Measurements from ENCODE around the gene TBC1D17. TPM values are rescaled to one million over a fixed set of nuclear protein-coding genes. Genes with fewer than 3 reads are reported as not detected.

The TBC1D17 gene
- total and polyA plus RNA-seq, 10 of the 15 experiments (the other 5 are each of a cell fraction or from before 2014, with no cell fraction given): 0.42 to 20.4 (median 11.2) TPM

DNA sequence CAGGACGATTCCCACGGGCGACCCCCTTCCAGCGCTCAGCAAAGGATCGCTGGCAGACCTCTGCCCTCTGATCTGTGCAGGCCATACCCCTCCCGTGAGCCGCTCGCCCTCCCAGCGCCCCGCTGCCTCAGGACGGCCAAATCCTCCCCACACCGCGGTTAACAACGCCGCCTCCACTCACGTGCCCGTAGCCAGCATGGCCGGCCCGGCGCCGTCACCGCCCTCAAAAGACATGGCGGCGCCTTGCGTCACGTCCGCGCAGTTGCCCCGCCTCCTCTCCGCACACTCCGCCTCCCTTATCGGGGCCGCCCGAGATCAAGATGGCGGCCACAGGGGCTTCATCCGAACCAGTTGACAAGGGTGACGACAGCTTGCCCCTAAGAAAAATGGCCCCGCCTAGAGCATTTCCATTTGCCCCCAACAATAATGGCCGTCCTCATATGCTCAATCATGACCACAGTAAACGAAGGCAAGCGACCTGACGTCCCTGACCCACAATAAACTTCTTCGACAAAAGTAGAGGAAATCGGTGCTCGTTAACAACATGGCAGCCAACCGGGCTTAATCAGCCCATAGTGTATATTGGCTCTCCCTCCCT lies 981 bp upstream of the TBC1D17 start (continued):
- TF ChIP-seq LARP7 (IDR thresholded peaks at IDR 0.05): peak; percentile 75
- peak; percentile 73 for TF ChIP-seq MXI1 (IDR thresholded peaks at IDR 0.05; ENCODE audit: low read depth, low read length)
- TF ChIP-seq, protein P1, sequence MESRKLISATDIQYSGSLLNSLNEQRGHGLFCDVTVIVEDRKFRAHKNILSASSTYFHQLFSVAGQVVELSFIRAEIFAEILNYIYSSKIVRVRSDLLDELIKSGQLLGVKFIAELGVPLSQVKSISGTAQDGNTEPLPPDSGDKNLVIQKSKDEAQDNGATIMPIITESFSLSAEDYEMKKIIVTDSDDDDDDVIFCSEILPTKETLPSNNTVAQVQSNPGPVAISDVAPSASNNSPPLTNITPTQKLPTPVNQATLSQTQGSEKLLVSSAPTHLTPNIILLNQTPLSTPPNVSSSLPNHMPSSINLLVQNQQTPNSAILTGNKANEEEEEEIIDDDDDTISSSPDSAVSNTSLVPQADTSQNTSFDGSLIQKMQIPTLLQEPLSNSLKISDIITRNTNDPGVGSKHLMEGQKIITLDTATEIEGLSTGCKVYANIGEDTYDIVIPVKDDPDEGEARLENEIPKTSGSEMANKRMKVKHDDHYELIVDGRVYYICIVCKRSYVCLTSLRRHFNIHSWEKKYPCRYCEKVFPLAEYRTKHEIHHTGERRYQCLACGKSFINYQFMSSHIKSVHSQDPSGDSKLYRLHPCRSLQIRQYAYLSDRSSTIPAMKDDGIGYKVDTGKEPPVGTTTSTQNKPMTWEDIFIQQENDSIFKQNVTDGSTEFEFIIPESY (IDR thresholded peaks at IDR 0.05): no peak
- TF ChIP-seq NFYA (IDR thresholded peaks at IDR 0.05; ENCODE audit: borderline replicate concordance, low read depth, low read length): no peak
- peak; percentile 97 for TF ChIP-seq CREB1 (IDR thresholded peaks at IDR 0.05; ENCODE audit: low read depth)
- peak; percentile 81 for TF ChIP-seq ATF7 (IDR thresholded peaks at IDR 0.05; ENCODE audit: low read depth)
- TF ChIP-seq BHLHE40 (IDR thresholded peaks at IDR 0.05; ENCODE audit: borderline replicate concordance in 1 of 2, low read depth in 2 of 2, low read length in 1 of 2): peak; percentile 88 to 97
- no peak; the same call in 1 of the 2 replicates for TF ChIP-seq PML (IDR thresholded peaks at IDR 0.05; ENCODE audit: low read length)
- peak; percentile 93 for TF ChIP-seq NR2C1 (IDR thresholded peaks at IDR 0.05)
- TF ChIP-seq EP300 (IDR thresholded peaks at IDR 0.05; ENCODE audit: borderline replicate concordance in 1 of 2, control insufficient read depth in 1 of 2, low read depth in 2 of 2, low read length in 2 of 2): no peak
- TF ChIP-seq SPI1 (IDR thresholded peaks at IDR 0.05; ENCODE audit: borderline replicate concordance, insufficient read depth, low read depth, low read length): no peak
- peak; percentile 74; the same call in 1 of the 2 replicates for TF ChIP-seq POLR2AphosphoS2 (IDR thresholded peaks at IDR 0.05; ENCODE audit: low read depth, low read length)
- TF ChIP-seq SRF (IDR thresholded peaks at IDR 0.05; ENCODE audit: low read depth in 2 of 2, low read length in 2 of 2): 0 out of 4 replicates have a peak, but pooled peaks of 1 of the 2 experiments have one; percentile 19
- TF ChIP-seq MEF2A (IDR thresholded peaks at IDR 0.05; ENCODE audit: insufficient read depth, low read depth, low read length): no peak
- peak; percentile 69 for TF ChIP-seq SMARCA5 (IDR thresholded peaks at IDR 0.05)
- TF ChIP-seq IKZF2 (IDR thresholded peaks at IDR 0.05): no peak
- TF ChIP-seq, protein P2, sequence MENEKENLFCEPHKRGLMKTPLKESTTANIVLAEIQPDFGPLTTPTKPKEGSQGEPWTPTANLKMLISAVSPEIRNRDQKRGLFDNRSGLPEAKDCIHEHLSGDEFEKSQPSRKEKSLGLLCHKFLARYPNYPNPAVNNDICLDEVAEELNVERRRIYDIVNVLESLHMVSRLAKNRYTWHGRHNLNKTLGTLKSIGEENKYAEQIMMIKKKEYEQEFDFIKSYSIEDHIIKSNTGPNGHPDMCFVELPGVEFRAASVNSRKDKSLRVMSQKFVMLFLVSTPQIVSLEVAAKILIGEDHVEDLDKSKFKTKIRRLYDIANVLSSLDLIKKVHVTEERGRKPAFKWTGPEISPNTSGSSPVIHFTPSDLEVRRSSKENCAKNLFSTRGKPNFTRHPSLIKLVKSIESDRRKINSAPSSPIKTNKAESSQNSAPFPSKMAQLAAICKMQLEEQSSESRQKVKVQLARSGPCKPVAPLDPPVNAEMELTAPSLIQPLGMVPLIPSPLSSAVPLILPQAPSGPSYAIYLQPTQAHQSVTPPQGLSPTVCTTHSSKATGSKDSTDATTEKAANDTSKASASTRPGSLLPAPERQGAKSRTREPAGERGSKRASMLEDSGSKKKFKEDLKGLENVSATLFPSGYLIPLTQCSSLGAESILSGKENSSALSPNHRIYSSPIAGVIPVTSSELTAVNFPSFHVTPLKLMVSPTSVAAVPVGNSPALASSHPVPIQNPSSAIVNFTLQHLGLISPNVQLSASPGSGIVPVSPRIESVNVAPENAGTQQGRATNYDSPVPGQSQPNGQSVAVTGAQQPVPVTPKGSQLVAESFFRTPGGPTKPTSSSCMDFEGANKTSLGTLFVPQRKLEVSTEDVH (IDR thresholded peaks at IDR 0.05; ENCODE audit: low read depth, partially characterized antibody): no peak
- TF ChIP-seq, protein P3, sequence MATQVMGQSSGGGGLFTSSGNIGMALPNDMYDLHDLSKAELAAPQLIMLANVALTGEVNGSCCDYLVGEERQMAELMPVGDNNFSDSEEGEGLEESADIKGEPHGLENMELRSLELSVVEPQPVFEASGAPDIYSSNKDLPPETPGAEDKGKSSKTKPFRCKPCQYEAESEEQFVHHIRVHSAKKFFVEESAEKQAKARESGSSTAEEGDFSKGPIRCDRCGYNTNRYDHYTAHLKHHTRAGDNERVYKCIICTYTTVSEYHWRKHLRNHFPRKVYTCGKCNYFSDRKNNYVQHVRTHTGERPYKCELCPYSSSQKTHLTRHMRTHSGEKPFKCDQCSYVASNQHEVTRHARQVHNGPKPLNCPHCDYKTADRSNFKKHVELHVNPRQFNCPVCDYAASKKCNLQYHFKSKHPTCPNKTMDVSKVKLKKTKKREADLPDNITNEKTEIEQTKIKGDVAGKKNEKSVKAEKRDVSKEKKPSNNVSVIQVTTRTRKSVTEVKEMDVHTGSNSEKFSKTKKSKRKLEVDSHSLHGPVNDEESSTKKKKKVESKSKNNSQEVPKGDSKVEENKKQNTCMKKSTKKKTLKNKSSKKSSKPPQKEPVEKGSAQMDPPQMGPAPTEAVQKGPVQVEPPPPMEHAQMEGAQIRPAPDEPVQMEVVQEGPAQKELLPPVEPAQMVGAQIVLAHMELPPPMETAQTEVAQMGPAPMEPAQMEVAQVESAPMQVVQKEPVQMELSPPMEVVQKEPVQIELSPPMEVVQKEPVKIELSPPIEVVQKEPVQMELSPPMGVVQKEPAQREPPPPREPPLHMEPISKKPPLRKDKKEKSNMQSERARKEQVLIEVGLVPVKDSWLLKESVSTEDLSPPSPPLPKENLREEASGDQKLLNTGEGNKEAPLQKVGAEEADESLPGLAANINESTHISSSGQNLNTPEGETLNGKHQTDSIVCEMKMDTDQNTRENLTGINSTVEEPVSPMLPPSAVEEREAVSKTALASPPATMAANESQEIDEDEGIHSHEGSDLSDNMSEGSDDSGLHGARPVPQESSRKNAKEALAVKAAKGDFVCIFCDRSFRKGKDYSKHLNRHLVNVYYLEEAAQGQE (IDR thresholded peaks at IDR 0.05; ENCODE audit: low read depth, low read length): no peak
- TF ChIP-seq HCFC1 (IDR thresholded peaks at IDR 0.05; ENCODE audit: low read length): peak; percentile 85
- TF ChIP-seq NR2C2 (IDR thresholded peaks at IDR 0.05; ENCODE audit: borderline replicate concordance, control insufficient read depth, insufficient read length, low read depth): no peak
